Measurements from ENCODE around the gene RAD51B. TPM values are rescaled to one million over a fixed set of nuclear protein-coding genes. Genes with fewer than 3 reads are reported as not detected.

Gene RAD51B
- polyA plus RNA-seq, 1 donor (not counting 4 experiments of a cell fraction or from before 2014, with no cell fraction given): 13.3 TPM

GRCh38 chr14:68693926-68694325 lies 874.3 kb downstream of the RAD51B start:
- FAIRE-seq (no peak), DNase-seq (ENCODE audit: low read depth, low spot score) (no peak)
- H3K79me2 ChIP-seq (ENCODE audit: control insufficient read depth, insufficient read depth, low read length): no peaks in the 10 kb centered on the region
- no peak overlapping the region for H3K4me3 ChIP-seq (ENCODE audit: control insufficient read depth in 2 of 3, extremely low read depth in 1 of 3, insufficient read depth in 2 of 3, low read depth in 1 of 3, low read length in 3 of 3)
- no peak overlapping the region for H3K4me2 ChIP-seq (ENCODE audit: control insufficient read depth, extremely low read depth, insufficient read depth, low read depth, low read length)
- no peaks in the 10 kb centered on the region for H3K9me1 ChIP-seq (ENCODE audit: control insufficient read depth, extremely low read depth, insufficient read depth, low read length)
- H3K9me3 ChIP-seq (ENCODE audit: control insufficient read depth, low read depth, low read length): no peaks in the 10 kb centered on the region
- H3K36me3 ChIP-seq (ENCODE audit: control insufficient read depth in 2 of 2, extremely low read depth in 1 of 2, insufficient read depth in 2 of 2, low read length in 2 of 2): no peaks in the 10 kb centered on the region
- H3K27me3 ChIP-seq (ENCODE audit: control insufficient read depth, extremely low read depth, insufficient read depth, low read length): no peaks in the 10 kb centered on the region
- H2AFZ ChIP-seq (ENCODE audit: control insufficient read depth, low read length): no peak overlapping the region
- dilution Hi-C loops (cut with MboI; ENCODE audit: extremely low pct_ligation_motif_present, low sequenced_read_pairs): no loop called here
- peaks cover 37% of the 10 kb centered on the region for H3K4me1 ChIP-seq (ENCODE audit: control insufficient read depth, extremely low read depth, insufficient read depth, low read length)
- TF ChIP-seq CTCF (optimal IDR thresholded peaks at IDR 0.05 in 1 of 3, IDR thresholded peaks at IDR 0.05 in 1 of 3, conservative IDR thresholded peaks at IDR 0.05 in 1 of 3; ENCODE audit: extremely low read depth in 1 of 3, insufficient read depth in 2 of 3, low read length in 3 of 3) (no peak), EZH2 (IDR thresholded peaks at IDR 0.05; ENCODE audit: low read length) (no peak)
- H3K27ac ChIP-seq (ENCODE audit: control insufficient read depth, insufficient read depth, low read length): peak overlapping the region; percentile 10
- H3K9ac ChIP-seq (ENCODE audit: control insufficient read depth, extremely low read depth, insufficient read depth, low read length): no peak overlapping the region
- no peaks in the 10 kb centered on the region for H4K20me1 ChIP-seq (ENCODE audit: control insufficient read depth, extremely low read depth, insufficient read depth, low read length)

- Histone ChIP-seq H3K9me3 (ENCODE audit: control insufficient read depth, low read depth, low read length) (no peaks in the 10 kb centered on the region), H3K9ac (ENCODE audit: control insufficient read depth, extremely low read depth, insufficient read depth, low read length) (peak overlapping the region; percentile 82), H3K4me3 (ENCODE audit: control insufficient read depth in 2 of 3, extremely low read depth in 1 of 3, insufficient read depth in 2 of 3, low read depth in 1 of 3, low read length in 3 of 3) (peak overlapping the region in 1 of 3 experiments; percentile 4), H3K9me1 (ENCODE audit: control insufficient read depth, extremely low read depth, insufficient read depth, low read length) (no peaks in the 10 kb centered on the region), H3K36me3 (ENCODE audit: control insufficient read depth in 2 of 2, extremely low read depth in 1 of 2, insufficient read depth in 2 of 2, low read length in 2 of 2) (no peaks in the 10 kb centered on the region), H2AFZ (ENCODE audit: control insufficient read depth, low read length) (no peak overlapping the region), H3K4me1 (ENCODE audit: control insufficient read depth, extremely low read depth, insufficient read depth, low read length) (peaks cover 32% of the 10 kb centered on the region), H3K4me2 (ENCODE audit: control insufficient read depth, extremely low read depth, insufficient read depth, low read depth, low read length) (peak overlapping the region; percentile 62), H3K27me3 (ENCODE audit: control insufficient read depth, extremely low read depth, insufficient read depth, low read length) (no peaks in the 10 kb centered on the region), H4K20me1 (ENCODE audit: control insufficient read depth, extremely low read depth, insufficient read depth, low read length) (no peaks in the 10 kb centered on the region), H3K79me2 (ENCODE audit: control insufficient read depth, insufficient read depth, low read length) (no peaks in the 10 kb centered on the region), H3K27ac (ENCODE audit: control insufficient read depth, insufficient read depth, low read length) (peak overlapping the region; percentile 98)
- TF ChIP-seq CTCF (optimal IDR thresholded peaks at IDR 0.05 in 1 of 3, IDR thresholded peaks at IDR 0.05 in 1 of 3, conservative IDR thresholded peaks at IDR 0.05 in 1 of 3; ENCODE audit: extremely low read depth in 1 of 3, insufficient read depth in 2 of 3, low read length in 3 of 3): no peak
- TF ChIP-seq EZH2 (IDR thresholded peaks at IDR 0.05; ENCODE audit: low read length): no peak
- no peak for FAIRE-seq
- no peak for DNase-seq (ENCODE audit: low read depth, low spot score)
- dilution Hi-C loops (cut with MboI; ENCODE audit: extremely low pct_ligation_motif_present, low sequenced_read_pairs): no loop called here
Observed at GRCh38 chr14:68694516-68695235, 875.1 kb downstream of the RAD51B start.

Measured in keratinocyte (primary cell).